HG03442 (cell line): ENCODE results near the gene HNRNPH2.

Experiments used
- ATAC-seq: cut with Tn5 transposase; IDR thresholded peaks from one replicate; pipeline ENCODE4 v1.9.1; 2021; ENCODE audit warnings: mild to moderate bottlenecking, moderate library complexity; ENCODE audit not compliant: unreplicated experiment

Gene HNRNPH2

GRCh38 chrX:101395789-101396188 is 12.2 kb upstream of the HNRNPH2 start:
- ATAC-seq = no peak

- no peak for ATAC-seq
Measured at GRCh38 chrX:101397779-101398178, 10.2 kb upstream of the HNRNPH2 start.

GRCh38 chrX:101398694-101399093 is 9.3 kb upstream of the HNRNPH2 start:
- ATAC-seq = no peak

GRCh38 chrX:101399825-101400224 is 8.2 kb upstream of the HNRNPH2 start:
- ATAC-seq = no peak

- no peak for ATAC-seq
Measured at GRCh38 chrX:101407167-101407747, 765 bp upstream of the HNRNPH2 start.

- ATAC-seq = no peak
Measured at GRCh38 chrX:101408532-101408841, 465 bp downstream of the HNRNPH2 start.

- no peak for ATAC-seq
Measured at GRCh38 chrX:101409043-101409442, 1.0 kb downstream of the HNRNPH2 start.

- ATAC-seq = no peak
Measured at GRCh38 chrX:101410461-101410860, 2.4 kb downstream of the HNRNPH2 start.

GRCh38 chrX:101411984-101412383 is 4.0 kb downstream of the HNRNPH2 start:
- ATAC-seq = no peak

- peak; percentile 49 for ATAC-seq
Measured at GRCh38 chrX:101415180-101416145, 7.4 kb downstream of the HNRNPH2 start.

- ATAC-seq = no peak
Measured at GRCh38 chrX:101416691-101417090, 8.7 kb downstream of the HNRNPH2 start.

- no peak for ATAC-seq
Measured at GRCh38 chrX:101417190-101417589, 9.2 kb downstream of the HNRNPH2 start.

GRCh38 chrX:101417981-101418841 is 10.2 kb downstream of the HNRNPH2 start:
- ATAC-seq = peak; percentile 39

GRCh38 chrX:101419489-101419888 is 11.5 kb downstream of the HNRNPH2 start:
- no peak for ATAC-seq

GRCh38 chrX:101427954-101428353 is 19.9 kb downstream of the HNRNPH2 start:
- ATAC-seq = no peak

GRCh38 chrX:101429934-101430333 is 21.9 kb downstream of the HNRNPH2 start:
- peak; percentile 60 for ATAC-seq

- peak; percentile 95 for ATAC-seq
Measured at GRCh38 chrX:101430457-101431078, 22.5 kb downstream of the HNRNPH2 start.

- no peak for ATAC-seq
Measured at GRCh38 chrX:101442085-101442484, 34.1 kb downstream of the HNRNPH2 start.

GRCh38 chrX:101449279-101449678 is 41.3 kb downstream of the HNRNPH2 start:
- ATAC-seq = no peak

- ATAC-seq = no peak
Measured at GRCh38 chrX:101450085-101450484, 42.1 kb downstream of the HNRNPH2 start.

GRCh38 chrX:101450961-101451360 is 42.9 kb downstream of the HNRNPH2 start:
- ATAC-seq = no peak
